IPS DF 19.7 (cell line): ENCODE data around the gene TNIK.
A peak's percentile ranks its signal among the peaks of the same experiment; 100 is the strongest.

Experiments
- DNase-seq: peaks from one replicate; pipeline ENCODE4 v3.0.0-alpha.2; 2013; ENCODE audit warnings: low read depth, low spot score

Gene TNIK

GRCh38 chr3:171192176-171192854 lies 267.9 kb downstream of the TNIK start:
- no peak for DNase-seq

GRCh38 chr3:171190668-171191067 lies 269.5 kb downstream of the TNIK start:
- DNase-seq: no peak

GRCh38 chr3:171189394-171190080 lies 270.7 kb downstream of the TNIK start:
- DNase-seq: no peak

GRCh38 chr3:171187706-171188290 lies 272.4 kb downstream of the TNIK start:
- DNase-seq: no peak

- DNase-seq: no peak
Observed at GRCh38 chr3:171186817-171187500, 273.2 kb downstream of the TNIK start.

- DNase-seq: no peak
Observed at GRCh38 chr3:171186383-171186782, 273.8 kb downstream of the TNIK start.

- DNase-seq: no peak
Observed at GRCh38 chr3:171185959-171186358, 274.2 kb downstream of the TNIK start.

- no peak for DNase-seq
Observed at GRCh38 chr3:171184372-171184771, 275.8 kb downstream of the TNIK start.

- no peak for DNase-seq
Observed at GRCh38 chr3:171183042-171183441, 277.2 kb downstream of the TNIK start.

- no peak for DNase-seq
Observed at GRCh38 chr3:171181907-171182690, 278.1 kb downstream of the TNIK start.

GRCh38 chr3:171178714-171179113 lies 281.5 kb downstream of the TNIK start:
- no peak for DNase-seq

- DNase-seq: no peak
Observed at GRCh38 chr3:171177553-171177952, 282.7 kb downstream of the TNIK start.

GRCh38 chr3:171177056-171177455 lies 283.1 kb downstream of the TNIK start:
- DNase-seq: no peak

- no peak for DNase-seq
Observed at GRCh38 chr3:171176244-171176933, 283.8 kb downstream of the TNIK start.

- DNase-seq: no peak
Observed at GRCh38 chr3:171175741-171176234, 284.4 kb downstream of the TNIK start.

GRCh38 chr3:171173736-171174135 lies 286.5 kb downstream of the TNIK start:
- DNase-seq: peak; percentile 15

GRCh38 chr3:171172070-171172469 lies 288.1 kb downstream of the TNIK start:
- no peak for DNase-seq

GRCh38 chr3:171169866-171170265 lies 290.3 kb downstream of the TNIK start:
- no peak for DNase-seq

GRCh38 chr3:171169443-171169842 lies 290.8 kb downstream of the TNIK start:
- DNase-seq: no peak

GRCh38 chr3:171168551-171168950 lies 291.7 kb downstream of the TNIK start:
- DNase-seq: no peak

- DNase-seq: peak; percentile 20
Observed at GRCh38 chr3:171168086-171168485, 292.1 kb downstream of the TNIK start.
